22Rv1 (cell line): ENCODE data around the gene MBP.

Source experiments
- H3K27ac ChIP-seq: fragments of 450-650 bp; 2 replicates; pipeline ENCODE4 v1.5.1; 2017
- ZFX ChIP-seq: fragments of 450-650 bp; IDR thresholded peaks from 2 replicates; pipeline ENCODE4 v1.6.1; 2017; ENCODE audit warnings: antibody characterized with exemption, borderline replicate concordance
- TF ChIP-seq, protein P1 (sequence below): fragments of 450-650 bp; IDR thresholded peaks from 2 replicates; pipeline ENCODE4 v1.5.1; 2017; ENCODE audit warnings: mild to moderate bottlenecking

The MBP gene

GRCh38 chr18:77014538-77014937 is 118.0 kb downstream of the MBP start:
- TF ChIP-seq, protein P1, sequence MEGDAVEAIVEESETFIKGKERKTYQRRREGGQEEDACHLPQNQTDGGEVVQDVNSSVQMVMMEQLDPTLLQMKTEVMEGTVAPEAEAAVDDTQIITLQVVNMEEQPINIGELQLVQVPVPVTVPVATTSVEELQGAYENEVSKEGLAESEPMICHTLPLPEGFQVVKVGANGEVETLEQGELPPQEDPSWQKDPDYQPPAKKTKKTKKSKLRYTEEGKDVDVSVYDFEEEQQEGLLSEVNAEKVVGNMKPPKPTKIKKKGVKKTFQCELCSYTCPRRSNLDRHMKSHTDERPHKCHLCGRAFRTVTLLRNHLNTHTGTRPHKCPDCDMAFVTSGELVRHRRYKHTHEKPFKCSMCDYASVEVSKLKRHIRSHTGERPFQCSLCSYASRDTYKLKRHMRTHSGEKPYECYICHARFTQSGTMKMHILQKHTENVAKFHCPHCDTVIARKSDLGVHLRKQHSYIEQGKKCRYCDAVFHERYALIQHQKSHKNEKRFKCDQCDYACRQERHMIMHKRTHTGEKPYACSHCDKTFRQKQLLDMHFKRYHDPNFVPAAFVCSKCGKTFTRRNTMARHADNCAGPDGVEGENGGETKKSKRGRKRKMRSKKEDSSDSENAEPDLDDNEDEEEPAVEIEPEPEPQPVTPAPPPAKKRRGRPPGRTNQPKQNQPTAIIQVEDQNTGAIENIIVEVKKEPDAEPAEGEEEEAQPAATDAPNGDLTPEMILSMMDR: no peak
- no peak for TF ChIP-seq ZFX
- no peak overlapping the region for H3K27ac ChIP-seq

DNA sequence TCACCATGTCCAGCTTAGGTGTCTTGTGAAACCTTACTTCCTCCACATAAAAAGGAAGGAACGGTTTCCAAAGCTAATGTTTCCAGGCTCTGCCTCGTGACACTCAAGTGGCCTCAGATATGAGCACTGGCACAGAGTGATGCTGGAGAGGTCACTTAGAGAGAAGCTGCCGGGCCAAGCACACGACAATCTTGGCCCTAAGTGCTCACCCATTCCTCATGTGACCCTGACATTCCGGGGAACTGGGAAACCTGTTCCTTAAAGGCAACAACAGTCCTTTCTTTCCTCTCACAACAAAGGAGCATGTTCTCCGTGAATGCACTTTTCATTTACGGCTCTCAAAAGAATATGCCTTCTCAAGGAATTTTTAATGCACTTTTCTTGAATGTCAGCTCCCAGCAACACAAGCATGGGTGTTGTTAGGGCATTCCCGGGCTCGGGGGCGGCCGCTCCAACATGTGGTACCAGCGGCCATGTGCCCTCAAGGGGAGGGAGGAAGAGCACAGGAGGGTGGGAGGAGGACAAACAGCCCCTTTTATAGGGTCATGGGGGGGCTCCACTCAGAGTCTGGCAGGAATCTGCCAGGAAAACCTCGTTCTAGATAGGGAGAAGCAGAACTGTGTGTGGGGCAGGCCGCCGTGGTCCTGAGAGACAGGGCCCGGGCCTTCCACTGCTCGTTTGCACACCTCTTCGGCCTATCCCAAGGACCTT is 118.6 kb downstream of the MBP start:
- no peak for TF ChIP-seq ZFX
- TF ChIP-seq, protein P1: no peak
- H3K27ac ChIP-seq: no peak overlapping the region

DNA sequence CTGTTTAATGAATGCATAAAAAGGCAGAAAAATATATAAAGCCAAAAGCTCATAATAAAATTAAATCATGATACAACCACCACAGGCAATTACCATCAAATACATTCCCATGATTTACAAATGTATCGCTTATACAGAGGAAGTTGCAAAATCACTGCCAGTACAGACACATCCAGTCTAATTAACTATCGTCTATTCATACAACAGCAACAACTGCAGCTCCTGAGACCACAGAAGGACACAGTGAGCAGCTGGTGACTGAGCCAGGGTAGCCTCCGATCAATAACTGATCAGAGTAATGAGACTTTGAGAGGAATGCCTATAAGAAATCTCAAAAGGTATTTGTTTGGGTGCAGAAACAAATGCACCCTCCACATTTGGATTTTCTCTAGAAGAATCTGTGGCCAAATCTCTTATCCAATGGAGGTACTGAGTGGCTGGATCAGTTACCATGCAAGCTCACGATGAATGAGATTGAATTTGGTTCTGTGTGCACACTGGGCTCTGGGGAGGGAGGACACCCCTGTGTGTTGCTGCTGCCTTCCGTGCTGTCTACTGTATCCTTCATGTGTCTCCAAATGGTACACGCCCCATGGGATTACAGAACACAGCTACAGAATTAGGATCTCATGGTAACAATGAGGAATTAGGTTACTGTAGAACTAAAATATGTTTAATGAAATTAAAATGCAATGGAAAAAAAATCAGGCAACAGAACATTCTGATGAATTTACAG is 119.6 kb downstream of the MBP start:
- no peak for TF ChIP-seq ZFX
- TF ChIP-seq, protein P1: no peak
- no peak overlapping the region for H3K27ac ChIP-seq

DNA sequence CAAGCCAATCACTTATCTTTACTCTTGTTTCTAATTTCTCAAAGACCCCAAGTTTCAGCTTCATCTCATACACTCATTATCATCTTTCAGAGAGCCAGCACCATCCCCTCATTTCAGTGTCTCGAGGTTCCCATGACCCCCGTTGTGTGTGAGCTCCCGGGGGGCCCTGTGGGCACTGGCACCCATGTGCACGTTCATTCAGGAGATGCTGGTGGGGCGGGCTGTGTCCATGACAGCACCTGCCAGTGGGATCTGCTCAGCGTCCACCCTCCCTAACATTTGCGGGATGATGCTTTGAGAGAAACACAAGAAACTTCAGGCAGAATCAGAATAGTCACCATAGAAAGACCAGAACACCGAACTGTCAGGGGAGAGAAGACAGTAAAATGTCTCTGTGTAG is 120.5 kb downstream of the MBP start:
- H3K27ac ChIP-seq: no peak overlapping the region
- no peak for TF ChIP-seq ZFX
- TF ChIP-seq, protein P1: no peak

GRCh38 chr18:77009675-77010074 is 122.9 kb downstream of the MBP start:
- TF ChIP-seq, protein P1: no peak
- TF ChIP-seq ZFX: no peak
- no peak overlapping the region for H3K27ac ChIP-seq

DNA sequence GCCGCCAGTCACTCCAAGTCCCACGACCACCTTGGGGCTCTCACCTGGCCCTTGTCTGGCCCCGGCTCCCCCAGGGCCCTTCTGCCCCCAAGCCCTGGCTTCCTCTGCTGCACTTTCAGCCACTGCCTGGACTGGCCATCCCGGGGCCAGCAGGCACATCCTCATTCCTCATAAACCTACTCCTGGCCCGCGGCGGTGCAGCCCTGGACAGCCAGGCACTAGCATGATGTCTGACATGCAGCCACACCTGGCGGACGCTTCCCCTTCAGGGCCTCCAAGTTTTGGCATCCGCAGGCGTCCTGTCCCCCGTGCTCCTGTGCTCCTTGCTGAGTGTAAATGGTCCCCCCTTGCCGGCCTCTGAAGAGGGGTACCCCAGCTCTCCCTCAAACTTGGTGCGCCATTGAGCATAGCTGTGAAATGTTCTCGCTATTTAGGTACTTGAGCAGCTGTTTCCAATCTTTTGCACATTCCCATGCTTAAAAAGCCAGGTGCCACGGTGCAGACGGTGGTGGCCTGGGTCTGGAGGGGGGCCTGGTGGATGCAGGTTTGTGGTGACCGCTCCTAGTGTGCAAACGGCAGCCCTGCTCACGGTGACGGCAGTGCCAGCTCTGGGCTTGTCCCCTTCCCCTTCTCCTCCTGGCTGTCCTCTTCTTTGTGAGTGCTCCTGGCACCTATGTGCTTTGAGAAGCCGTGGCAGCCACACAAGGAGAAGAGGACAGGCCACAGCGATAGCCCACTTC is 123.8 kb downstream of the MBP start:
- no peak overlapping the region for H3K27ac ChIP-seq
- no peak for TF ChIP-seq ZFX
- TF ChIP-seq, protein P1: no peak

GRCh38 chr18:77008006-77008405 is 124.6 kb downstream of the MBP start:
- TF ChIP-seq, protein P1: no peak
- no peak for TF ChIP-seq ZFX
- H3K27ac ChIP-seq: no peak overlapping the region
